AG10803 (cell line): ENCODE results near the gene SERPINI1.
A peak's percentile ranks its signal among the peaks of the same experiment; 100 is the strongest.

Experiments
- DNase-seq: peaks from one replicate; pipeline ENCODE4 v3.0.0; 2010; ENCODE audit warnings: low read depth
- H3K4me3 ChIP-seq: 2 replicates; pipeline ENCODE4 v1.5.1; 2011; ENCODE audit warnings: mild to moderate bottlenecking, low read length, control low read depth
- CTCF ChIP-seq: conservative IDR thresholded peaks from 2 replicates; pipeline ENCODE4 v1.5.1; 2011; ENCODE audit warnings: mild to moderate bottlenecking, low read length, control low read depth, inconsistent platforms

SERPINI1 gene

GRCh38 chr3:167811031-167811430, 75.5 kb downstream of the SERPINI1 start:
- DNase-seq: peak; percentile 2
- no peak for TF ChIP-seq CTCF
- H3K4me3 ChIP-seq: no peak overlapping the region

GRCh38 chr3:167813169-167814123, 77.9 kb downstream of the SERPINI1 start:
- no peak overlapping the region for H3K4me3 ChIP-seq
- no peak for DNase-seq
- no peak for TF ChIP-seq CTCF

GRCh38 chr3:167814441-167814951, 79.0 kb downstream of the SERPINI1 start:
- no peak overlapping the region for H3K4me3 ChIP-seq
- TF ChIP-seq CTCF: no peak
- peak; percentile 70 for DNase-seq

GRCh38 chr3:167816953-167817352, 81.4 kb downstream of the SERPINI1 start:
- no peak for TF ChIP-seq CTCF
- no peak for DNase-seq
- H3K4me3 ChIP-seq: no peak overlapping the region

GRCh38 chr3:167820102-167820865, 84.8 kb downstream of the SERPINI1 start:
- no peak for TF ChIP-seq CTCF
- H3K4me3 ChIP-seq: no peak overlapping the region
- DNase-seq: no peak

- no peak overlapping the region for H3K4me3 ChIP-seq
- DNase-seq: no peak
- no peak for TF ChIP-seq CTCF
Measured at GRCh38 chr3:167821248-167821805, 85.8 kb downstream of the SERPINI1 start.
